ENCODE measurements around the gene MIGA1.

The MIGA1 gene

GRCh38 chr1:77925518-77925917 lies 146.1 kb downstream of the MIGA1 start:
- no peak for DNase-seq (ENCODE audit: low spot score)

DNA sequence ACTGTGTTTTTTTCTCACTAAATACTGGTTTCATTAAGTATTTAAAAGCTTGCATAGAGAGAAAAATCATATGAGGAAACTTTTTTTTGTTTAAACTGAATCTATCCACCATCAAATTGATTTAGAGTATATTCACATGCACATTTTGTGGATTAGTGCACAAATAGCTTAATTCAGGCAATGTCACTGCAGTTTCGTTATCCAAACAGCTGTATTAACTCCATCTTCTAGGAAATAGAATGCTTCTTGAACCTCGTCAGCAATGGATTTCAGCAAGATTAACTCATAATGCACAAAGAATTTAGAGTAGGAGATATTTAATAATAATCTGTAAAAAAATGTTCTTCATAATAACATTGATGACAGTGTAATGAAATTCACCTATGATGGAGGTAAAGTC lies 146.5 kb downstream of the MIGA1 start:
- no peak for DNase-seq (ENCODE audit: low spot score)

DNA sequence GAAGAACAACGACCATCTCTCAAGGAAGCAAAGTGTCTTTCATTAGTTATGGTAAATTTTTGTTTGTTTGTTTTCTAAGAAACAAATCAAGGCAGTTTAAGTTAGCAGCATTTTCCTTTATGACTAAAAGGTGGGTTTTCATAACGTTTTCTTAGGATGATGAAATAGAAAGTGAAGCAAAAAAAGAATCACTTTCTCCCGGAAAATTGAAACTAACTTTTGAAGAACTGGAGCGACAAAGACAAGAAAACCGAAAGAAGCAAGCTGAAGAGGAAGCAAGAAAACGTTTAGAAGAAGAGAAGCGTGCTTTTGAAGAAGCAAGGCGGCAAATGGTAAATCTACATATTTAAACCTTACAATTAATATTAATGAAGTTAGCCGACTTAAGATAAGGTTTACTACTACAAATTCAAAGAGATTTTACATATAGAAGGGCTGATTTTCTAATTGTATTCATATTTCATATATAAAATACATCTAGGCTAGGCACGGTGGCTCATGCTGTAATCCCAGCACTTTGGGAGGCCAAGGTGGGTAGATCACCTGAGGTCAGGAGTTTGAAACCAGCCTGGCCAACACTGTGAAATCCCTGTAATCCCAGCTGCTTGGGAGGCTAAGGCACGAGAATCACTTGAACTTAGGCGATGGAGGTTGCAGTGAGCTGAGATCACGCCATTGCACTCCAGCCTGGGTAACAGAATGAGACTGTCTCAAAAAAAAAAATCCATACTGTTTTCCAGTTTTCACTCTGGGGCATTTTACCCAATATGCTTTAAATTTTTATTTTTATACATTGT lies 147.3 kb downstream of the MIGA1 start:
- DNase-seq (ENCODE audit: low spot score) = no peak

DNA sequence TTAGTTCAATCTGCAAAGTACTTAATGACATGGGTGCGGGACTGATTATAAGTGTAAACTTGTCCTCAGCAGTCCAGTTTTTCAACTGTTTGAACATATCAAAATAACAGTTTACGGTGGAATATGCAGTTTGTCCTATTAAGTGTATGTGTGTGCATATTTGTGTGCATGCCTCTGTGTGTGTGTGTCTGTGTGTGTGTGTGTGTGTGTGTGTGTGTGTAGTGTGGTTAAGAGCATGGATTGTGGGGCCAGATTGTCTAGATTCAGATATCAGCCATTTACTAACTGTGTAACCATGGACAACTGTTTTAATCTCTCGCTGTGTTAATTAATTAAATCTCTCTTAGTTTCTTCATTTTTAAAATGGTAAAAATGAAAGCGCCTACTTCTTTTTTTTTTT lies 148.0 kb downstream of the MIGA1 start:
- DNase-seq (ENCODE audit: low spot score) = no peak
